ENCODE results near the gene SCAMP3. TPM values are rescaled to one million over a fixed set of nuclear protein-coding genes. Genes with fewer than 3 reads are reported as not detected.

Gene SCAMP3
- total and polyA plus RNA-seq, 5 donors from 2014 or later: 57.3 to 150 (median 133) TPM

DNA sequence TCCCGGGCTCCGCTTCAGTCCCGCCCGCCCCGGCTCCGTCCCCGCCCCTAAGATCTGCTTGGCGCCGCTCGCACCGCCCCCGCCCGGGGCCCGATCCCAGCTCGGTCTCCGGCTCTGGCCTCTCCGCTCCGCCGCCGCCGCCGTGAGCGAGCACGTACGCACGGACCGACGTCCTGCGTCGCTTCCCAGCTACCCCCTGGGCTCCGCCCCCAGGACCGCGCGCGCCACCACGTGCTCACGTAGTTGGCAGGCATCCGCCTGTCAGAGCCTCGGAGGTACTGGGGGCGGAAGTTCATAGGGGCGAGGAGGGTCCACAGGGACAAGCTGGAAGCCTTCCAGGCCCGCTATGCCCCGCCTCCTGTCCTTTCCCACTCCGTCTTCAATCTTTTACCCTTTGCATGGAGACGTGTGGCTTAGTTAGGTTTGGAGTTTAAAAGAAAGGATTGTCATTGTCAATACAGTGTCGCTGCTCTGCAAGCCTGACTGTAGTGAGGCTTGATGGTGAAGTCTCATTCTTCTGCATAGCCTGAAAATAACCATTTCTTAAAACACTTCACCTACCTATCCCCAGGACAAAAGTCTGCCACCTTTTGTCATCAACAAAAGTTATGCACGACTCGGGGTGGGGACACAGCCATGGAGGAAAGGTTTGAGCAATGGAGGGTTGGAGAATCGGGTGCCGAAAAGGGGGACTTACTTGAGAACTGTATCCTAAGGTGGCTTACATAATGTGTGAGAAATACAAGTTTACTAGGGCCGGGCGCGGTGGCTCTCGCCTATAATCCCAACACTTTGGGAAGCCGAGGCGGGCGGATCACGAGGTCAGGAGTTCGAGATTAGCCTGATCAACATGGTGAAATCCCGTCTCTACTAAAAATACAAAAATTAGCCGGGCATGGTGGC lies 11.4 kb upstream of the SCAMP3 start, which contains the start of gene CLK2:
CLK2 (minus strand) TSS at position 162 of the 903 bp plus-strand sequence. CDS start 2,527 bp downstream, outside the sequence.
- H3K9me3 ChIP-seq (ENCODE audit: control insufficient read depth in 2 of 2, low read length in 2 of 2): no peaks in the 10 kb centered on the region
- H3K27me3 Mint-ChIP-seq: no peaks in the 10 kb centered on the region
- H3K4me1 ChIP-seq (ENCODE audit: control insufficient read depth, insufficient read depth, low read length, poor library complexity, severe bottlenecking): peaks cover 42% of the 10 kb centered on the region
- peaks cover 20% of the 10 kb centered on the region for H3K36me3 ChIP-seq (ENCODE audit: control insufficient read depth, insufficient read depth, low read length)
- ATAC-seq (ENCODE audit: low read depth in 2 of 2) (peak; percentile 92), DNase-seq (peak; percentile 92 to 98 (median 93))
- H3K36me3 Mint-ChIP-seq: peaks cover 17% of the 10 kb centered on the region
- H3K27ac ChIP-seq (ENCODE audit: insufficient read depth, low read length, poor library complexity, severe bottlenecking): peak within 1 kb of the TSS; percentile 93
- H3K4me1 Mint-ChIP-seq: peaks cover 21 to 54% (median 31%) of the 10 kb centered on the region in 4 donors
- H3K4me3 ChIP-seq (ENCODE audit: low read depth, low read length): peak within 1 kb of the TSS; percentile 94
- no peaks in the 10 kb centered on the region for H3K9me3 Mint-ChIP-seq
- H3K4me3 Mint-ChIP-seq: peak within 1 kb of the TSS; percentile 93 to 99 (median 97)
- no peaks in the 10 kb centered on the region for H3K27me3 ChIP-seq (ENCODE audit: control insufficient read depth, insufficient read depth, low read length)
- peak within 1 kb of the TSS; percentile 94 to 98 (median 97) for H3K27ac Mint-ChIP-seq

DNA sequence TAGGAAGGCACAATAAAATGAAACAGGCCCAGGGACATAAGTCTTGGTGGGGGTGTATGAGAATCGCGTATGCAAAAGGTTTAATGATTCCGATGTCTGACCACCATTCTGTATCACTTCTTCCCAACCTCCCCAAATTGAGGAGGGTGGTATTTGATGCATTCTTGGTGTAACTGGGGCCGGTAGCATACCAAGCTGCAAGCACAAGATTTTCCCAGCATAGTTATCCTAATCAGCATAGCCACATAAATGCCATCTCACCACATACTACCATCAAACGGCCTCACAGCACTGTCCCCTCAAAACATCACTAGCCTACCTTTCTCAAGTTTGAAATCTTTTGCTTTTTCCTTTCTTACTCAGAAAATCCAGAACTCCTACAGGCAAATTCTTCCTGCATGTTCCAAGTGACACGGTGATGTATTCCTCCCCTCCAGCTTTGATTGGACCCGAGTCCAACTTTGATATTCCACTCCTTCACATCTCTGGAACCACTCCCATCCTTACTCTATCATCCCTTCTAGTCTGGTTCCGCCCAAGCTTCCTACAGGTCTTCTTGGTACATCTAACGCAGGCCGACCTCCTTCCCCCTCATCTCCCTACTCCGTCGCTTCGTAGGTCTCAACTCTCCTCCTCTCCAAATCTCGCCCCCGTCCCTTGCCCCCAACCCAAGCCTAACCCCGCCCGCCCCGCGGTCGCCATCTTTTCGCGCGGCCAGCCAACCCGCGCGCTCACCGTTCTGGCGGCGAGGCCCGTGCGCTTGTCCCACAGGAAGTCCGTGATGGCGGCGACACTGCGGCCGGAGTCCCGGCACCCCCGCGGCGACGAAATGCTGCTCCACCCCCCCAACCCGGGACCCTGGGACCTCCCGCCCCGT lies 10.5 kb upstream of the SCAMP3 start:
- peaks cover 24% of the 10 kb centered on the region for H3K36me3 Mint-ChIP-seq

DNA sequence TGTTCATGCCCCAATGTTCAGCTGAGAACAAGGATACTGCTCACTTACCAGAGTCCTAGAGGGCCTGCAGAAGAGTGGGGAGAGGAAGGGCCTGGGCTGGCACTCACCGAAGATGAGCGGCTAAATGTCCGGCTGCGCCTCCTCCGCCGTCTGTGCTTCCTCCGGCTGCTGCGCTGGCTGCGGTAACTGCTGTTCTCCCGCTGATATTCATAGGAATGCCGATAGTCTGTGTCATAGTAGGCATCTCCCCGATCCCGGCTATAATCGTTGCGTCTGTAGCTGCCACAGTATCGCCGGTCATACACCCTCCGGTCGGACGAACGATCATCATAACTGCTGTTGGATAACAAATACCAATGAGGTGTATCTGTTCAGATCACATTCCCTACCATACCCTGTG lies 7.2 kb upstream of the SCAMP3 start:
- no peak overlapping the region for H3K4me3 ChIP-seq (ENCODE audit: low read depth, low read length)
- no peak overlapping the region for H3K27ac ChIP-seq (ENCODE audit: insufficient read depth, low read length, poor library complexity, severe bottlenecking)
- H3K9me3 ChIP-seq (ENCODE audit: control insufficient read depth in 2 of 2, low read length in 2 of 2): no peaks in the 10 kb centered on the region
- no peaks in the 10 kb centered on the region for H3K27me3 ChIP-seq (ENCODE audit: control insufficient read depth, insufficient read depth, low read length)
- peaks cover 57% of the 10 kb centered on the region for H3K36me3 ChIP-seq (ENCODE audit: control insufficient read depth, insufficient read depth, low read length)
- H3K4me1 ChIP-seq (ENCODE audit: control insufficient read depth, insufficient read depth, low read length, poor library complexity, severe bottlenecking): peaks cover 20% of the 10 kb centered on the region
- H3K27ac Mint-ChIP-seq: no peak overlapping the region
- no peaks in the 10 kb centered on the region for H3K27me3 Mint-ChIP-seq
- H3K4me3 Mint-ChIP-seq: peak overlapping the region in 2 of 4 donors; percentile 24 to 74
- DNase-seq (no peak), ATAC-seq (ENCODE audit: low read depth in 2 of 2) (no peak)
- H3K9me3 Mint-ChIP-seq: no peaks in the 10 kb centered on the region
- H3K36me3 Mint-ChIP-seq: peaks cover 46% of the 10 kb centered on the region
- H3K4me1 Mint-ChIP-seq: peaks cover 12 to 32% (median 20%) of the 10 kb centered on the region in 4 donors

More for the DNA sequence above, 10.5 kb upstream of the SCAMP3 start:
- Mint-ChIP-seq H3K9me3 (no peaks in the 10 kb centered on the region), H3K27ac (peak overlapping the region; percentile 94 to 98 (median 97)), H3K4me1 (peaks cover 21 to 46% (median 29%) of the 10 kb centered on the region in 4 donors), H3K27me3 (no peaks in the 10 kb centered on the region), H3K4me3 (peak overlapping the region; percentile 93 to 99 (median 97))
- Histone ChIP-seq H3K4me1 (ENCODE audit: control insufficient read depth, insufficient read depth, low read length, poor library complexity, severe bottlenecking) (peaks cover 35% of the 10 kb centered on the region), H3K4me3 (ENCODE audit: low read depth, low read length) (peak overlapping the region; percentile 94), H3K9me3 (ENCODE audit: control insufficient read depth in 2 of 2, low read length in 2 of 2) (no peaks in the 10 kb centered on the region), H3K36me3 (ENCODE audit: control insufficient read depth, insufficient read depth, low read length) (peaks cover 28% of the 10 kb centered on the region), H3K27me3 (ENCODE audit: control insufficient read depth, insufficient read depth, low read length) (no peaks in the 10 kb centered on the region), H3K27ac (ENCODE audit: insufficient read depth, low read length, poor library complexity, severe bottlenecking) (peak overlapping the region; percentile 93)
- ATAC-seq (ENCODE audit: low read depth in 2 of 2) (peak; percentile 14 to 15), DNase-seq (no peak)

DNA sequence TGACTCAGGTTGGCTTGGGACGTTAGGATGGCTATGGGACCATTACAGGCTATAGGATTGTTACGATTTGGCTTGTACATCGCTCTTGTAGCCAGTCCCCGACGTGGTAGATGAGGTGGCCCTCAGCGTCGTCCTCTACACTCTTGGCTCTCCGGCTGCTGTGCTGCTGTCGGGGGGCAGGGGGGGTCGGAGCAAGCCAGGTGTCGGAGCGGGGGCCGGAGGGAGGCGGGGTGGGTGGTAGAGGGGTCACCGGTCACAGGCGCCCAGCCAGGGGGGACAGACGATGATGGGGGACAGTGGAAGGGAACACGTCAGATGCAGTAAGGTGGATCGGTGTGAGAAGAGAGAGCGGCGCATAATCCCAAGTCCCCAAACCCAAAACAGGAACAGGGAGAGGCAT lies 6.5 kb upstream of the SCAMP3 start:
- H3K9me3 Mint-ChIP-seq: no peaks in the 10 kb centered on the region
- Histone ChIP-seq H3K4me1 (ENCODE audit: control insufficient read depth, insufficient read depth, low read length, poor library complexity, severe bottlenecking) (peaks cover 16% of the 10 kb centered on the region), H3K9me3 (ENCODE audit: control insufficient read depth in 2 of 2, low read length in 2 of 2) (no peaks in the 10 kb centered on the region), H3K27me3 (ENCODE audit: control insufficient read depth, insufficient read depth, low read length) (no peaks in the 10 kb centered on the region), H3K27ac (ENCODE audit: insufficient read depth, low read length, poor library complexity, severe bottlenecking) (no peak overlapping the region), H3K4me3 (ENCODE audit: low read depth, low read length) (no peak overlapping the region), H3K36me3 (ENCODE audit: control insufficient read depth, insufficient read depth, low read length) (peaks cover 62% of the 10 kb centered on the region)
- no peak overlapping the region for H3K4me3 Mint-ChIP-seq
- H3K36me3 Mint-ChIP-seq: peaks cover 50% of the 10 kb centered on the region
- H3K27ac Mint-ChIP-seq: no peak overlapping the region
- no peak for DNase-seq
- no peaks in the 10 kb centered on the region for H3K27me3 Mint-ChIP-seq
- H3K4me1 Mint-ChIP-seq: peaks cover 12 to 29% (median 17%) of the 10 kb centered on the region in 4 donors
- ATAC-seq (ENCODE audit: low read depth in 2 of 2): no peak

DNA sequence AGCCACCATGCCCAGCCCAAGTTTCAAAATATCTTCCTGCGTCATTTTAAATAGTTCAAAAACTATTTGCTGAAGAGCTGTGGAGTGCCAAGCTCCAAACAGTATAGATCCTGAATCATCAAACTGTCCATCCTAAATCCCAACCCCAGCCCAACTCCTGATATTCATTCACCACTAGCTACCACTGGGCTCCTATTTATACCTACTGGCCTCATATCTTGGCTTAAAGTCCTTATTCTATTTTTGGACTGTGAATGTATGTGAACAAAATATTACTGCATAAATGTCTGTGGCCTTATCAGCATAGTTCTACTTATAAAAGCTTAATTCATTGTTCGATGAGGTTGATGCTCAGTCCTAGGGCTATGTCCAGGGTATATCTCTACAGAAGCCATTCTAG lies 5.2 kb upstream of the SCAMP3 start:
- Mint-ChIP-seq H3K36me3 (peaks cover 58% of the 10 kb centered on the region), H3K27me3 (no peaks in the 10 kb centered on the region), H3K27ac (no peak overlapping the region), H3K4me3 (peak overlapping the region in 2 of 4 donors; percentile 58 to 66), H3K4me1 (peaks cover 8 to 31% (median 12%) of the 10 kb centered on the region in 4 donors), H3K9me3 (no peaks in the 10 kb centered on the region)
- ATAC-seq (ENCODE audit: low read depth in 2 of 2) (no peak), DNase-seq (no peak)
- Histone ChIP-seq H3K27ac (ENCODE audit: insufficient read depth, low read length, poor library complexity, severe bottlenecking) (no peak overlapping the region), H3K27me3 (ENCODE audit: control insufficient read depth, insufficient read depth, low read length) (no peaks in the 10 kb centered on the region), H3K36me3 (ENCODE audit: control insufficient read depth, insufficient read depth, low read length) (peaks cover 66% of the 10 kb centered on the region), H3K4me3 (ENCODE audit: low read depth, low read length) (no peak overlapping the region), H3K4me1 (ENCODE audit: control insufficient read depth, insufficient read depth, low read length, poor library complexity, severe bottlenecking) (peaks cover 13% of the 10 kb centered on the region), H3K9me3 (ENCODE audit: control insufficient read depth in 2 of 2, low read length in 2 of 2) (no peaks in the 10 kb centered on the region)

DNA sequence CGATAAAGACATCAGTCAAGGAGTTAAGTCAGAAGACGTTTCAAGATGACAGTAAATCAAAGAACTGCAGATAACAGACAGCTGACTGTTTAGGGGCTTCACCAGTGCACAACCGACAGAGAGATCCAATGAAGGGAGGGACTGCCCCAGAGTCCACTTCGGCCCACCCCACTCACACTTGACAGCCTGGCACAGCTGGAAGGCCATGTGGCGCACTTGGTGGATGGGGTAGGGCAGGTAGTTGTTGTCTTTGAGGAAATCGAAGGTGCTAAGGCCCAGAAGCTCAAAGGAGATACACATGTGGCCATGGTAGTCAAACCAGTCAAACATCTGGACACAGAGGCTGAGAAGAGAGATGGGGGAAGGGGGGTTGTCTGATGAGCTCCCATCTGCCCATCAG lies 4.4 kb upstream of the SCAMP3 start:
- DNase-seq: no peak
- Mint-ChIP-seq H3K27me3 (no peaks in the 10 kb centered on the region), H3K4me1 (peaks cover 12 to 31% (median 15%) of the 10 kb centered on the region in 4 donors), H3K36me3 (peaks cover 60% of the 10 kb centered on the region), H3K4me3 (no peak overlapping the region), H3K27ac (no peak overlapping the region), H3K9me3 (no peaks in the 10 kb centered on the region)
- H3K4me3 ChIP-seq (ENCODE audit: low read depth, low read length): no peak overlapping the region
- ATAC-seq (ENCODE audit: low read depth in 2 of 2): no peak
- peaks cover 66% of the 10 kb centered on the region for H3K36me3 ChIP-seq (ENCODE audit: control insufficient read depth, insufficient read depth, low read length)
- H3K4me1 ChIP-seq (ENCODE audit: control insufficient read depth, insufficient read depth, low read length, poor library complexity, severe bottlenecking): peaks cover 9% of the 10 kb centered on the region
- no peak overlapping the region for H3K27ac ChIP-seq (ENCODE audit: insufficient read depth, low read length, poor library complexity, severe bottlenecking)
- no peaks in the 10 kb centered on the region for H3K9me3 ChIP-seq (ENCODE audit: control insufficient read depth in 2 of 2, low read length in 2 of 2)
- no peaks in the 10 kb centered on the region for H3K27me3 ChIP-seq (ENCODE audit: control insufficient read depth, insufficient read depth, low read length)

DNA sequence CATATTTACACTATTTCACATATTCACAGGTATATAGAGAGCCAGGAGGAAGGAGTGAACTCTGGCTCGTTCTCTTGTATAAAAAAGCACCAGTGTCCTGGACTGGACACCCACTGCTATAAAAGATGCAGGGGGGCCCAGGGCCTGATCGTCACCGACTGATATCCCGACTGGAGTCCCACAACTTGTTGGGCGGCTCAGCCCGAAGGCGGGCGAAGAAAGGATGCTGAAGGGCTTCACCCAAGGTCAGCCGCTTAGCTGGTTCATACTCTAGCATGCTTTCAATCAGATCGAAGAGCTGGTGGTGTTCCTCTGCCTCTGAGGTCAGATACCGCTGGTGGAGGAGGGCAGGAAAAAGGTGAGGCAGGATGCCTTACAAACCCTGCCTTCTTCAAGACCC lies 907 bp upstream of the SCAMP3 start:
- H3K27me3 ChIP-seq (ENCODE audit: control insufficient read depth, insufficient read depth, low read length): no peaks in the 10 kb centered on the region
- no peak overlapping the region for H3K4me3 ChIP-seq (ENCODE audit: low read depth, low read length)
- H3K4me3 Mint-ChIP-seq: peak overlapping the region; percentile 99 to 100 (median 100)
- H3K27ac ChIP-seq (ENCODE audit: insufficient read depth, low read length, poor library complexity, severe bottlenecking): peak overlapping the region; percentile 81
- H3K27me3 Mint-ChIP-seq: no peaks in the 10 kb centered on the region
- ATAC-seq (ENCODE audit: low read depth in 2 of 2) (no peak), DNase-seq (no peak)
- H3K9me3 Mint-ChIP-seq: no peaks in the 10 kb centered on the region
- H3K9me3 ChIP-seq (ENCODE audit: control insufficient read depth in 2 of 2, low read length in 2 of 2): no peaks in the 10 kb centered on the region
- H3K4me1 Mint-ChIP-seq: peaks cover 11 to 36% (median 24%) of the 10 kb centered on the region in 4 donors
- peaks cover 49% of the 10 kb centered on the region for H3K36me3 Mint-ChIP-seq
- H3K36me3 ChIP-seq (ENCODE audit: control insufficient read depth, insufficient read depth, low read length): peaks cover 57% of the 10 kb centered on the region
- H3K4me1 ChIP-seq (ENCODE audit: control insufficient read depth, insufficient read depth, low read length, poor library complexity, severe bottlenecking): peaks cover 24% of the 10 kb centered on the region
- peak overlapping the region; percentile 5 to 97 (median 45) for H3K27ac Mint-ChIP-seq
